GM12878 (cell line): ENCODE data around the gene CRB2. TPM values are rescaled to one million over a fixed set of nuclear protein-coding genes. Genes with fewer than 3 reads are reported as not detected.

Experiments used
- HCFC1 ChIP-seq: fragments of 150-350 bp; IDR thresholded peaks from 2 replicates; pipeline ENCODE4 v1.6.1; 2014; ENCODE audit warnings: low read length
- KAT2A ChIP-seq: conservative IDR thresholded peaks from 2 replicates; pipeline ENCODE4 v1.6.1; 2011; ENCODE audit warnings: low read depth, low read length; ENCODE audit not compliant: control insufficient read depth
- PRDM15 ChIP-seq: fragments of 450-650 bp; formaldehyde crosslinking; IDR thresholded peaks from 2 replicates; pipeline ENCODE4 v1.4.0; 2020; ENCODE audit warnings: mild to moderate bottlenecking, moderate library complexity
- polyA plus RNA-seq, 11 experiments: library from polyadenylated mRNA; depleted of rRNA in 4 of 11; unstranded in 6 of 11; stranded (reverse) in 5 of 11; fragments of >200 nt; fragmentation: Nextera tagmentation in 4 of 11; fragmentation: Illumina TruSeq in 1 of 11; extraction: Ambion mirVana in 4 of 11; extraction: Trizol in 1 of 11; gene quantifications; 1 replicate in 1 of 11; 2 replicates in 10 of 11; pipeline versions ENCODE4 v1.2.1 to v1.2.3, GENCODE V29; 2011 to 2016; ENCODE audit warnings: inconsistent platforms in 2 of 11, missing spikeins in 2 of 11, low read depth in 1 of 11
- total RNA-seq, 4 experiments: library from RNA; depleted of rRNA in 3 of 4; stranded (reverse); fragments of >200 nt in 3 of 4; fragmentation: Illumina TruSeq in 1 of 4; extraction: Trizol in 1 of 4; gene quantifications; 2 replicates each; pipeline versions ENCODE4 v1.2.1 to v1.2.3, GENCODE V29; 2013 to 2021
- TF ChIP-seq, protein P1 (sequence below): fragments of 450-650 bp; IDR thresholded peaks from 2 replicates; pipeline ENCODE4 v1.6.1; 2018; ENCODE audit warnings: borderline replicate concordance, mild to moderate bottlenecking; ENCODE audit not compliant: partially characterized antibody

The CRB2 gene
- total and polyA plus RNA-seq, 10 of the 15 experiments (the other 5 are each of a cell fraction or from before 2014, with no cell fraction given) = 0.01 to 0.80 (median 0.23) TPM; not detected in 3

DNA sequence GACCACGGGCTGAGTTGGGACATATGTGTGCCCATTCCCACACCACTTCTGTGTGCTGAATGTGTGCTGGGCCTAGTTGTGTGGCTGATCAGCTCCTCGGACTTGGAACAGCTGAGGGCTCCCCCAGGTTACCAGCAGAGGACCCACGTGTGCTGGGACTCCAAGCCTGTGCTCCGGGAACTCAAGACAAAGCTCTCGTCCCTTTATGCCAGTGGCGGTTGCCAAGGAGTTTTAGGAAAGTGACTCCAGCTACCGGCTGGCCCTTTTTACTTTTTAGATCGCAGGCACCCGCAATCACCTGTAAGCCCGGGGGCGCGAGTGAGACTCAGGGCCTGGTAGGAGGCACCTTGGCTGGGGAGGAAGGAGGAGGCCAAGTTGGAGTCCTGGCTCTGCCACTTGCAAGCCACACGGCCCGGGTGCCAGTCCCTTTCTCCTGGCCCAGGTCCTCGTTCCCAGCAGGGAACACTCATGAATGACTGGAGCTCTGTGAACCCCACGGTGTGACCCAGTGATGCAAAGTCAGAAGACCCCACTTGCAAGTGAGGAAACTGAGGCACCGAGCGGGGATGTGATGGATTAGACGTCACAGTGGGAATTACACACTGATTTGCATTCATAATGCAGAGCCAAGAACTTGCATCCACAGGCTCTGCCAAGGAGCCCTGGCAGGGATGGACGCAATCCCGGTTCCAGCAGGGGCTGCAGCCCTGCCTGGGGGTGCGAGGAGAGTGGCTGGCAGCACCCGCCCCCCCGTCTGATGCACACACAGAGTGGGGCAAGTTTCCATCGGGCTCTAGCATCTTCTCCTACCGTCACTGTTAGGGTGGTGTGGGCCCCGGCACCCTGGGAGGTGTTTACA lies 26.9 kb downstream of the CRB2 start (continued):
- TF ChIP-seq PRDM15 (CRISPR knock-in tag) (no peak), KAT2A (no peak), HCFC1 (no peak)
- TF ChIP-seq, protein P1, sequence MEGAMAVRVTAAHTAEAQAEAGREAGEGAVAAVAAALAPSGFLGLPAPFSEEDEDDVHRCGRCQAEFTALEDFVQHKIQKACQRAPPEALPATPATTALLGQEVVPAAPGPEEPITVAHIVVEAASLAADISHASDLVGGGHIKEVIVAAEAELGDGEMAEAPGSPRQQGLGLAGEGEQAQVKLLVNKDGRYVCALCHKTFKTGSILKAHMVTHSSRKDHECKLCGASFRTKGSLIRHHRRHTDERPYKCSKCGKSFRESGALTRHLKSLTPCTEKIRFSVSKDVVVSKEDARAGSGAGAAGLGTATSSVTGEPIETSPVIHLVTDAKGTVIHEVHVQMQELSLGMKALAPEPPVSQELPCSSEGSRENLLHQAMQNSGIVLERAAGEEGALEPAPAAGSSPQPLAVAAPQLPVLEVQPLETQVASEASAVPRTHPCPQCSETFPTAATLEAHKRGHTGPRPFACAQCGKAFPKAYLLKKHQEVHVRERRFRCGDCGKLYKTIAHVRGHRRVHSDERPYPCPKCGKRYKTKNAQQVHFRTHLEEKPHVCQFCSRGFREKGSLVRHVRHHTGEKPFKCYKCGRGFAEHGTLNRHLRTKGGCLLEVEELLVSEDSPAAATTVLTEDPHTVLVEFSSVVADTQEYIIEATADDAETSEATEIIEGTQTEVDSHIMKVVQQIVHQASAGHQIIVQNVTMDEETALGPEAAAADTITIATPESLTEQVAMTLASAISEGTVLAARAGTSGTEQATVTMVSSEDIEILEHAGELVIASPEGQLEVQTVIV = no peak
- TF ChIP-seq, all 136 proteins: peak for 0
